ENCODE measurements around the gene CNTFR.

CNTFR gene

GRCh38 chr9:34590381-34591247 lies 1.1 kb upstream of the CNTFR start:
- no peak for DNase-seq (ENCODE audit: low spot score)

GRCh38 chr9:34588671-34589635 lies 571 bp downstream of the CNTFR start:
- no peak for DNase-seq (ENCODE audit: low spot score)

- DNase-seq (ENCODE audit: low spot score): no peak
Observed at GRCh38 chr9:34587271-34587670, 2.3 kb downstream of the CNTFR start.

GRCh38 chr9:34585946-34586669 lies 3.4 kb downstream of the CNTFR start:
- DNase-seq (ENCODE audit: low spot score): no peak

- DNase-seq (ENCODE audit: low spot score): no peak
Observed at GRCh38 chr9:34584970-34585369, 4.6 kb downstream of the CNTFR start.

- DNase-seq (ENCODE audit: low spot score): no peak
Observed at GRCh38 chr9:34582787-34583186, 6.7 kb downstream of the CNTFR start.

GRCh38 chr9:34581318-34581717 lies 8.2 kb downstream of the CNTFR start:
- no peak for DNase-seq (ENCODE audit: low spot score)

GRCh38 chr9:34580358-34580757 lies 9.2 kb downstream of the CNTFR start:
- no peak for DNase-seq (ENCODE audit: low spot score)

- no peak for DNase-seq (ENCODE audit: low spot score)
Observed at GRCh38 chr9:34579808-34580163, 9.7 kb downstream of the CNTFR start.

GRCh38 chr9:34579104-34579807 lies 10.3 kb downstream of the CNTFR start:
- no peak for DNase-seq (ENCODE audit: low spot score)

- peak; percentile 74 for DNase-seq (ENCODE audit: low spot score)
Observed at GRCh38 chr9:34578241-34579103, 11.1 kb downstream of the CNTFR start.

- no peak for DNase-seq (ENCODE audit: low spot score)
Observed at GRCh38 chr9:34577400-34578240, 11.9 kb downstream of the CNTFR start.

GRCh38 chr9:34576597-34577399 lies 12.7 kb downstream of the CNTFR start:
- no peak for DNase-seq (ENCODE audit: low spot score)

GRCh38 chr9:34575862-34576596 lies 13.5 kb downstream of the CNTFR start:
- no peak for DNase-seq (ENCODE audit: low spot score)

GRCh38 chr9:34575241-34575640 lies 14.3 kb downstream of the CNTFR start:
- no peak for DNase-seq (ENCODE audit: low spot score)

- DNase-seq (ENCODE audit: low spot score): no peak
Observed at GRCh38 chr9:34574571-34574970, 15.0 kb downstream of the CNTFR start.

- no peak for DNase-seq (ENCODE audit: low spot score)
Observed at GRCh38 chr9:34573599-34574325, 15.8 kb downstream of the CNTFR start.

Data from AG08396 (cell line).